ENCODE data around the gene CD96. TPM values are rescaled to one million over a fixed set of nuclear protein-coding genes. Genes with fewer than 3 reads are reported as not detected.
"Not testable (repeated sequence)": the region's sequence is repeated elsewhere in the genome, so short reads cannot be mapped to it uniquely, and the experiment has no call there.

CD96 gene
- total RNA-seq, 2 donors from 2014 or later = not detected

- H3K36me3 Mint-ChIP-seq (ENCODE audit: low read depth) = peaks cover 2% of the 10 kb centered on the region
- H3K4me1 Mint-ChIP-seq = peaks cover 5% of the 10 kb centered on the region
- DNase-seq = no peak
- no peak overlapping the region for H3K9ac ChIP-seq (ENCODE audit: extremely low read depth, low read length, poor library complexity, severe bottlenecking)
- H3K9me3 Mint-ChIP-seq = peaks cover 11% of the 10 kb centered on the region
- peaks cover 10% of the 10 kb centered on the region for H3K9me3 ChIP-seq (ENCODE audit: control insufficient read depth, low read length)
- no peak overlapping the region for H3K27ac Mint-ChIP-seq
- no peaks in the 10 kb centered on the region for H3K36me3 ChIP-seq (ENCODE audit: control insufficient read depth, insufficient read depth, low read length)
- H3K27me3 Mint-ChIP-seq (ENCODE audit: insufficient read depth) = peaks cover 8% of the 10 kb centered on the region
- TF ChIP-seq, protein P1, sequence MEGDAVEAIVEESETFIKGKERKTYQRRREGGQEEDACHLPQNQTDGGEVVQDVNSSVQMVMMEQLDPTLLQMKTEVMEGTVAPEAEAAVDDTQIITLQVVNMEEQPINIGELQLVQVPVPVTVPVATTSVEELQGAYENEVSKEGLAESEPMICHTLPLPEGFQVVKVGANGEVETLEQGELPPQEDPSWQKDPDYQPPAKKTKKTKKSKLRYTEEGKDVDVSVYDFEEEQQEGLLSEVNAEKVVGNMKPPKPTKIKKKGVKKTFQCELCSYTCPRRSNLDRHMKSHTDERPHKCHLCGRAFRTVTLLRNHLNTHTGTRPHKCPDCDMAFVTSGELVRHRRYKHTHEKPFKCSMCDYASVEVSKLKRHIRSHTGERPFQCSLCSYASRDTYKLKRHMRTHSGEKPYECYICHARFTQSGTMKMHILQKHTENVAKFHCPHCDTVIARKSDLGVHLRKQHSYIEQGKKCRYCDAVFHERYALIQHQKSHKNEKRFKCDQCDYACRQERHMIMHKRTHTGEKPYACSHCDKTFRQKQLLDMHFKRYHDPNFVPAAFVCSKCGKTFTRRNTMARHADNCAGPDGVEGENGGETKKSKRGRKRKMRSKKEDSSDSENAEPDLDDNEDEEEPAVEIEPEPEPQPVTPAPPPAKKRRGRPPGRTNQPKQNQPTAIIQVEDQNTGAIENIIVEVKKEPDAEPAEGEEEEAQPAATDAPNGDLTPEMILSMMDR (conservative IDR thresholded peaks at IDR 0.05) = no peak
- H3K27me3 ChIP-seq (ENCODE audit: control insufficient read depth, insufficient read depth, low read length, poor library complexity, severe bottlenecking) = peaks cover 6% of the 10 kb centered on the region
- H3K4me3 ChIP-seq (ENCODE audit: low read length) = no peak overlapping the region
- H3K4me3 Mint-ChIP-seq = no peak overlapping the region
- H3K4me1 ChIP-seq (ENCODE audit: control insufficient read depth, insufficient read depth, low read length) = no peaks in the 10 kb centered on the region
- no peak overlapping the region for H3K27ac ChIP-seq (ENCODE audit: low read depth, low read length)
Observed at GRCh38 chr3:111668326-111668725, 126.3 kb downstream of the CD96 start.

GRCh38 chr3:111668888-111669488, 127.0 kb downstream of the CD96 start:
- H3K9me3 ChIP-seq (ENCODE audit: control insufficient read depth, low read length) = peaks cover 7% of the 10 kb centered on the region
- WGBS, 2 experiments (ENCODE audit: insufficient coverage in 1 of 2, insufficient read length in 1 of 2) = 63 to 69% methylated on average over 3 of the region's 5 CpGs
- Mint-ChIP-seq H3K36me3 (ENCODE audit: low read depth) (no peaks in the 10 kb centered on the region), H3K27me3 (ENCODE audit: insufficient read depth) (peaks cover 14% of the 10 kb centered on the region), H3K4me3 (no peak overlapping the region), H3K9me3 (peaks cover 5% of the 10 kb centered on the region), H3K27ac (no peak overlapping the region), H3K4me1 (peaks cover 5% of the 10 kb centered on the region)
- peaks cover 13% of the 10 kb centered on the region for H3K27me3 ChIP-seq (ENCODE audit: control insufficient read depth, insufficient read depth, low read length, poor library complexity, severe bottlenecking)
- no peak overlapping the region for H3K27ac ChIP-seq (ENCODE audit: low read depth, low read length)
- no peak overlapping the region for H3K9ac ChIP-seq (ENCODE audit: extremely low read depth, low read length, poor library complexity, severe bottlenecking)
- H3K36me3 ChIP-seq (ENCODE audit: control insufficient read depth, insufficient read depth, low read length) = no peaks in the 10 kb centered on the region
- no peak for DNase-seq
- no peaks in the 10 kb centered on the region for H3K4me1 ChIP-seq (ENCODE audit: control insufficient read depth, insufficient read depth, low read length)
- H3K4me3 ChIP-seq (ENCODE audit: low read length) = no peak overlapping the region
- TF ChIP-seq, protein P1 (conservative IDR thresholded peaks at IDR 0.05) = peak; percentile 85

DNA sequence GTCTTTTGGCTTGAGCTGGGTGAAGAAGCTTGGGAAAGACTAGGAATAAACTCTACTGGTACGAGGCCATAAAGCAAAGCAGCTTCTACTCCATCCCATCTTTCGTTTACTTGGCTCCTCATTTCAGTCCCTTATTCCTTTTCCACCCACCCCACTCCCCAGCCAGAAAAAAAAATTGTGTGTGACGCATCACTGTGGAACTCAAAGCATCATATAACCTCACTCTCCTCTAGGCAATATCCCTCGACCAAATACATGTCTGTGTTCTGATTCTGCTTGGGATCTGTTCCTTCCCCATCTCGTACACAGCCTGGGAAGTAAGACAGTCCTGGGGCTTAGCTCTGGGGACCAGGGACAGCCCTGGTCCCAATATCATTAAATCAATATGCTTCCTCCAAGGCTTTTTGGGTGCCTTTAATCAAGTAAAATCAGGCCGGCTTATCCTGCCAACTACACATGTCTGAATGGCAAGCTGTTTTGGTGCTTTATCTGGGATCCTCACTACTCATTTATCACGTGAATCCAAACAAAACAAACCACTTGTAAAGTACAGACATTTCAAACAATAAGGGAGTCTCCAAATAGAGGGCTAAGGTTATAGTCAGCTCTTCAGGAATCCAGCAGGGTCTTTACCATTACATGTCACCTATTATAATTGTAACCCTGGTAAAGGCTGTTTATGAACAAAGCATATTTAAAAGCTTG, 128.1 kb downstream of the CD96 start:
- H3K4me1 ChIP-seq (ENCODE audit: control insufficient read depth, insufficient read depth, low read length) = no peaks in the 10 kb centered on the region
- WGBS, 2 experiments (ENCODE audit: insufficient coverage in 1 of 2, insufficient read length in 1 of 2) = 75 to 82% methylated on average over 4 to 7 of the region's 7 CpGs
- H3K9me3 ChIP-seq (ENCODE audit: control insufficient read depth, low read length) = no peaks in the 10 kb centered on the region
- Mint-ChIP-seq H3K4me1 (peaks cover 8% of the 10 kb centered on the region), H3K27ac (no peak overlapping the region), H3K9me3 (no peaks in the 10 kb centered on the region), H3K36me3 (ENCODE audit: low read depth) (no peaks in the 10 kb centered on the region), H3K4me3 (no peak overlapping the region), H3K27me3 (ENCODE audit: insufficient read depth) (peaks cover 20% of the 10 kb centered on the region)
- no peak overlapping the region for H3K27ac ChIP-seq (ENCODE audit: low read depth, low read length)
- DNase-seq = no peak
- no peak overlapping the region for H3K9ac ChIP-seq (ENCODE audit: extremely low read depth, low read length, poor library complexity, severe bottlenecking)
- TF ChIP-seq, protein P1 (conservative IDR thresholded peaks at IDR 0.05) = no peak
- H3K27me3 ChIP-seq (ENCODE audit: control insufficient read depth, insufficient read depth, low read length, poor library complexity, severe bottlenecking) = peaks cover 14% of the 10 kb centered on the region
- H3K36me3 ChIP-seq (ENCODE audit: control insufficient read depth, insufficient read depth, low read length) = no peaks in the 10 kb centered on the region
- no peak overlapping the region for H3K4me3 ChIP-seq (ENCODE audit: low read length)

DNA sequence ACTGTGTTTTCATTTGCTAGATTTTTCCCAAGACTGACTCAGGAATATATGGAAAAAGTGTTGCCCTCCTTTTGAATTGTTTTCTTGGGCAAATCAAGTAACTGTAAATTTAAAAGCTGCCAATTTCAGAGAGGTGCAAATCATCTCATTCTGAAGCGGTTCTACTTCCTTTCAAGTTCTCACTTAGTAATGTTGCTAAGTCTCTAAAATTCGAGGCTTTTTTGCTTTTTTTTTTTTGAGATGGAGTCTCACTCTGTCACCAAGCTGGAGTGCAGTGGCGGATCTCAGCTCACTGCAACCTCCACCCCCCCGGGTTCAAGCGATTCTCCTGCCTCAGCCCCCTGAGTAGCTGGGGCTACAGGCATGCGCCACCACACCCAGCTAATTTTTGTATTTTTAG, 130.5 kb downstream of the CD96 start:
- H3K4me1 Mint-ChIP-seq = peaks cover 16% of the 10 kb centered on the region
- not testable (repeated sequence) for H3K36me3 Mint-ChIP-seq (ENCODE audit: low read depth)
- H3K27me3 ChIP-seq (ENCODE audit: control insufficient read depth, insufficient read depth, low read length, poor library complexity, severe bottlenecking) = peaks cover 14% of the 10 kb centered on the region

More for the DNA sequence above, 130.5 kb downstream of the CD96 start:
- H3K36me3 ChIP-seq (ENCODE audit: control insufficient read depth, insufficient read depth, low read length); H3K4me3 Mint-ChIP-seq; DNase-seq; H3K9ac ChIP-seq (ENCODE audit: extremely low read depth, low read length, poor library complexity, severe bottlenecking); H3K9me3 Mint-ChIP-seq; H3K4me1 ChIP-seq (ENCODE audit: control insufficient read depth, insufficient read depth, low read length); H3K9me3 ChIP-seq (ENCODE audit: control insufficient read depth, low read length); H3K27ac Mint-ChIP-seq; H3K27ac ChIP-seq (ENCODE audit: low read depth, low read length); H3K4me3 ChIP-seq (ENCODE audit: low read length): not testable (repeated sequence)
- WGBS, 2 experiments (ENCODE audit: insufficient coverage in 1 of 2, insufficient read length in 1 of 2) = 87 to 89% methylated on average over 3 to 6 of the region's 6 CpGs
- peaks cover 20% of the 10 kb centered on the region for H3K27me3 Mint-ChIP-seq (ENCODE audit: insufficient read depth)

Measured in endodermal cell (in vitro differentiated cells).